DOHH2 (cell line): ENCODE results near the gene LARP7.

Experiments
- CTCF ChIP-seq: fragments of 200-600 bp; sonication (generic); IDR thresholded peaks from one replicate; pipeline ENCODE4 v1.5.1; 2014; ENCODE audit warnings: antibody characterized with exemption, mild to moderate bottlenecking, low read depth, low read length; ENCODE audit not compliant: poor library complexity, severe bottlenecking
- EZH2phosphoT487 ChIP-seq: fragments of 200-600 bp; sonication (generic); IDR thresholded peaks from 2 replicates; pipeline ENCODE4 v1.6.1; 2017; ENCODE audit warnings: borderline replicate concordance, mild to moderate bottlenecking, antibody characterized with exemption, low read length, moderate library complexity, mixed read lengths

GRCh38 chr4:112646632-112647537, 9.9 kb downstream of the LARP7 start:
- no peak for TF ChIP-seq CTCF
- no peak for TF ChIP-seq EZH2phosphoT487
